ENCODE data around the gene WIF1.

Gene WIF1

DNA sequence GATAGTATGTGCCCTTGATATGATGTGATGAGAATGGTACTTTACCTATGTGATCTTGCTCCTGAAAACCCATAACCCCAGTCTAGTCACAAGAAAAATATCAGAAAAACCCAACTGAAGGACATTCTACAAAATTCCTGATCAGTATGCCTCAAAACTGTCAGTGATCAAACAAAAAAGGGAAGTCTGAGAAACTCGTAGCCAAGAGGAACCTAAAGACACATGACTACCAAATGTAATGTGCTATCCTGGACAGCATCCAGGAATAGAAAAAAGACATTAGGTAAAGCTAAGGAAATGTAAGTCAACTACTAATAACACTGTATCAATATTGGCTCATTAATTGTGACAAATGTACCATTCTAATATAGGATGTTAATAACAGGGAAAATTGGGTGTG, 4.1 kb upstream of the WIF1 start:
- peaks cover 16% of the 10 kb centered on the region for H3K27me3 ChIP-seq (ENCODE audit: control insufficient read depth, low read length)
- no peaks in the 10 kb centered on the region for H3F3A ChIP-seq (ENCODE audit: control insufficient read depth, insufficient read depth)
- TF ChIP-seq EZH2phosphoT487 (IDR thresholded peaks at IDR 0.05; ENCODE audit: borderline replicate concordance, low read length) (no peak), CTCF (IDR thresholded peaks at IDR 0.05; ENCODE audit: low read depth, low read length, poor library complexity, severe bottlenecking) (no peak)
- no peaks in the 10 kb centered on the region for H3K4me1 ChIP-seq (ENCODE audit: control insufficient read depth, low read length)
- H3K79me2 ChIP-seq (ENCODE audit: control insufficient read depth, low read length), result no peaks in the 10 kb centered on the region
- no peaks in the 10 kb centered on the region for H3K9me2 ChIP-seq (replicated peaks; ENCODE audit: control insufficient read depth, low read length)
- H3K9me3 ChIP-seq (ENCODE audit: control insufficient read depth, insufficient read depth, low read length), result no peaks in the 10 kb centered on the region
- no peaks in the 10 kb centered on the region for H4K20me1 ChIP-seq (ENCODE audit: control insufficient read depth, insufficient read depth, low read depth, low read length)
- no peak overlapping the region for H3K4me2 ChIP-seq (ENCODE audit: low read length)
- H3K4me3 ChIP-seq (ENCODE audit: low read length), result no peak overlapping the region
- no peak overlapping the region for H3K27ac ChIP-seq (ENCODE audit: low read depth, low read length)
- no peaks in the 10 kb centered on the region for H3K36me3 ChIP-seq (ENCODE audit: control insufficient read depth, low read length)

- Histone ChIP-seq H3K27ac (ENCODE audit: low read depth, low read length) (no peak overlapping the region), H3K4me1 (ENCODE audit: control insufficient read depth, low read length) (no peaks in the 10 kb centered on the region), H4K20me1 (ENCODE audit: control insufficient read depth, insufficient read depth, low read depth, low read length) (no peaks in the 10 kb centered on the region), H3K9me3 (ENCODE audit: control insufficient read depth, insufficient read depth, low read length) (no peaks in the 10 kb centered on the region), H3K4me2 (ENCODE audit: low read length) (no peak overlapping the region), H3F3A (ENCODE audit: control insufficient read depth, insufficient read depth) (no peaks in the 10 kb centered on the region), H3K79me2 (ENCODE audit: control insufficient read depth, low read length) (no peaks in the 10 kb centered on the region), H3K4me3 (ENCODE audit: low read length) (no peak overlapping the region), H3K9me2 (replicated peaks; ENCODE audit: control insufficient read depth, low read length) (no peaks in the 10 kb centered on the region), H3K36me3 (ENCODE audit: control insufficient read depth, low read length) (no peaks in the 10 kb centered on the region), H3K27me3 (ENCODE audit: control insufficient read depth, low read length) (peaks cover 12% of the 10 kb centered on the region)
- TF ChIP-seq EZH2phosphoT487 (IDR thresholded peaks at IDR 0.05; ENCODE audit: borderline replicate concordance, low read length) (no peak), CTCF (IDR thresholded peaks at IDR 0.05; ENCODE audit: low read depth, low read length, poor library complexity, severe bottlenecking) (peak; percentile 55)
Measured at GRCh38 chr12:65123435-65124063, 2.4 kb upstream of the WIF1 start.

- Histone ChIP-seq H3K4me1 (ENCODE audit: control insufficient read depth, low read length) (no peaks in the 10 kb centered on the region), H3K4me3 (ENCODE audit: low read length) (no peak overlapping the region), H3K27ac (ENCODE audit: low read depth, low read length) (no peak overlapping the region), H3F3A (ENCODE audit: control insufficient read depth, insufficient read depth) (no peaks in the 10 kb centered on the region), H3K4me2 (ENCODE audit: low read length) (no peak overlapping the region), H4K20me1 (ENCODE audit: control insufficient read depth, insufficient read depth, low read depth, low read length) (no peaks in the 10 kb centered on the region), H3K36me3 (ENCODE audit: control insufficient read depth, low read length) (no peaks in the 10 kb centered on the region), H3K27me3 (ENCODE audit: control insufficient read depth, low read length) (peaks cover 12% of the 10 kb centered on the region), H3K79me2 (ENCODE audit: control insufficient read depth, low read length) (no peaks in the 10 kb centered on the region), H3K9me3 (ENCODE audit: control insufficient read depth, insufficient read depth, low read length) (no peaks in the 10 kb centered on the region), H3K9me2 (replicated peaks; ENCODE audit: control insufficient read depth, low read length) (no peaks in the 10 kb centered on the region)
- TF ChIP-seq CTCF (IDR thresholded peaks at IDR 0.05; ENCODE audit: low read depth, low read length, poor library complexity, severe bottlenecking) (no peak), EZH2phosphoT487 (IDR thresholded peaks at IDR 0.05; ENCODE audit: borderline replicate concordance, low read length) (no peak)
Measured at GRCh38 chr12:65122703-65123102, 1.6 kb upstream of the WIF1 start.

All from DOHH2 (cell line).